K562 (cell line): ENCODE measurements around the gene ZCCHC9. TPM values are rescaled to one million over a fixed set of nuclear protein-coding genes. Genes with fewer than 3 reads are reported as not detected.

Experiments
- ATAC-seq: fragments of 200-7000 bp; cut with Tn5 transposase; 3 replicates; pipeline ENCODE4 v1.9.1; 2020; ENCODE audit warnings: moderate library complexity
- BruUV-seq: library from RNA; stranded (reverse); fragments of 400-500 nt; replicated peaks from 2 replicates; lab custom pipeline; 2021; lab: Mats Ljungman, UMichigan
- CTCF ChIA-PET: fragments of 300-600 bp; formaldehyde crosslinking; extraction: SDS; loops from one replicate; lab custom pipeline; 2021; ENCODE audit warnings: low intra/inter-chr PET ratio; lab: Yijun Ruan, JAX
- POLR2A ChIA-PET: fragments of 300-600, 350-650 bp; sonication (Branson Sonifier 250); formaldehyde crosslinking; extraction: SDS; loops from one replicate; lab custom pipeline; 2021; ENCODE audit warnings: antibody characterized with exemption, inconsistent platforms; lab: Yijun Ruan, JAX
- DNase-seq, 4 experiments: peaks; one replicate each; pipeline versions ENCODE4 v3.0.0 to v3.0.0-alpha.2; 2011 to 2018; ENCODE audit warnings: low spot score in 3 of 4, mixed read lengths in 3 of 4; ENCODE audit errors: extremely low read depth in 1 of 4
- FAIRE-seq: peaks from 2 replicates; lab custom pipeline; 2011; peaks lifted over from hg19 to GRCh38; lab: Jason Lieb, UNC
- H2AFZ ChIP-seq: 2 replicates; pipeline ENCODE4 v1.6.0; 2011; ENCODE audit warnings: low read depth, low read length, control low read depth, inconsistent platforms
- H3K27ac ChIP-seq: fragments of 200-600 bp; 3 replicates; pipeline ENCODE4 v1.8.0; 2011; ENCODE audit warnings: low read depth, mild to moderate bottlenecking, control low read depth, inconsistent platforms, low read length, moderate library complexity, mixed read lengths; ENCODE audit errors: extremely low read depth
- H3K27me3 ChIP-seq, 2 experiments: fragments of 300-600 bp in 1 of 2; 2 replicates in 1 of 2; 3 replicates in 1 of 2; pipeline versions ENCODE4 v1.6.0 to v1.8.0; 2011; ENCODE audit warnings: inconsistent platforms in 2 of 2, low read length in 2 of 2, mild to moderate bottlenecking in 1 of 2, mixed read lengths in 1 of 2, moderate library complexity in 1 of 2; ENCODE audit not compliant: control insufficient read depth in 2 of 2, insufficient read depth in 2 of 2
- H3K36me3 ChIP-seq: fragments of 300-600 bp; 3 replicates; pipeline ENCODE4 v1.8.0; 2011; ENCODE audit warnings: mild to moderate bottlenecking, low read length, inconsistent platforms; ENCODE audit not compliant: control insufficient read depth, insufficient read depth
- H3K4me1 ChIP-seq, 2 experiments: fragments of 200-600 bp in 1 of 2; replicated peaks in 1 of 2; 2 replicates in 1 of 2; 3 replicates in 1 of 2; pipeline versions ENCODE4 v1.5.1 to v1.8.0; 2011; ENCODE audit warnings: inconsistent platforms in 2 of 2, low read length in 2 of 2, mild to moderate bottlenecking in 1 of 2, mixed read lengths in 1 of 2, moderate library complexity in 1 of 2; ENCODE audit not compliant: control insufficient read depth in 2 of 2, insufficient read depth in 2 of 2
- H3K4me2 ChIP-seq: 2 replicates; pipeline ENCODE4 v1.6.1; 2011; ENCODE audit warnings: low read length, control low read depth, inconsistent platforms, mixed read lengths; ENCODE audit not compliant: insufficient read depth
- H3K4me3 ChIP-seq: fragments of 200-600 bp; sonication (generic), shearing (Covaris generic); 2 replicates; pipeline ENCODE4 v1.5.1; 2016; ENCODE audit warnings: control low read depth, inconsistent platforms
- H3K79me2 ChIP-seq: fragments of 200-600 bp; 3 replicates; pipeline ENCODE4 v1.8.0; 2011; ENCODE audit warnings: low read length, inconsistent platforms; ENCODE audit not compliant: control insufficient read depth, insufficient read depth
- H3K9ac ChIP-seq, 2 experiments: 2 replicates each; pipeline versions ENCODE4 v1.6.0 to v1.6.1; 2011; ENCODE audit warnings: low read depth in 2 of 2, low read length in 2 of 2, control low read depth in 1 of 2, inconsistent platforms in 1 of 2, mild to moderate bottlenecking in 1 of 2, mixed read lengths in 1 of 2; ENCODE audit not compliant: insufficient read depth in 1 of 2
- H3K9me1 ChIP-seq: one replicate; pipeline ENCODE4 v1.6.0; 2011; ENCODE audit warnings: inconsistent platforms, mild to moderate bottlenecking, low read length, moderate library complexity; ENCODE audit not compliant: control insufficient read depth, insufficient read depth
- H3K9me3 ChIP-seq: replicated peaks from 2 replicates; pipeline ENCODE4 v1.5.1; 2011; ENCODE audit warnings: low read depth, low read length, inconsistent platforms; ENCODE audit not compliant: control insufficient read depth, insufficient read depth
- H4K20me1 ChIP-seq: replicated peaks from 2 replicates; pipeline ENCODE4 v1.6.1; 2011; ENCODE audit warnings: low read length, inconsistent platforms, mixed read lengths; ENCODE audit not compliant: control insufficient read depth, insufficient read depth
- ARHGAP35 ChIP-seq: fragments of 450-650 bp; IDR thresholded peaks from 2 replicates; pipeline ENCODE4 v1.6.1; 2018; ENCODE audit not compliant: partially characterized antibody
- ATF1 ChIP-seq, 2 experiments: fragments of 450-650 bp in 1 of 2; IDR thresholded peaks; 2 replicates each; pipeline ENCODE4 v1.6.1; 2016; ENCODE audit warnings: missing compliant biosample characterization in 1 of 2, missing genetic modification characterization in 1 of 2
- BCL6 ChIP-seq: fragments of 250-450 bp; sonication (Bioruptor Pico); IDR thresholded peaks from 2 replicates; pipeline ENCODE4 v1.4.0; 2020
- CCNT2 ChIP-seq: IDR thresholded peaks from 2 replicates; pipeline ENCODE4 v1.6.1; 2011; ENCODE audit warnings: borderline replicate concordance, low read depth, mild to moderate bottlenecking, moderate library complexity, mixed read lengths, low read length; ENCODE audit not compliant: insufficient read length; ENCODE audit errors: extremely low read depth
- CREM ChIP-seq: IDR thresholded peaks from 2 replicates; pipeline ENCODE4 v1.6.1; 2014; ENCODE audit warnings: antibody characterized with exemption, low read depth
- GATAD2A ChIP-seq: fragments of 450-650 bp; IDR thresholded peaks from 2 replicates; pipeline ENCODE4 v1.6.1; 2017
- HMGN3 ChIP-seq: IDR thresholded peaks from 2 replicates; pipeline ENCODE4 v1.6.1; 2011; ENCODE audit warnings: borderline replicate concordance, low read depth, mild to moderate bottlenecking, mixed read lengths, low read length; ENCODE audit not compliant: insufficient read length; ENCODE audit errors: extremely low read depth
- MTA1 ChIP-seq: fragments of 450-650 bp; IDR thresholded peaks from 2 replicates; pipeline ENCODE4 v1.6.1; 2017; ENCODE audit warnings: borderline replicate concordance
- NR3C1 ChIP-seq: sonication (generic); formaldehyde crosslinking; IDR thresholded peaks from 2 replicates; pipeline ENCODE4 v1.8.1; 2022; ENCODE audit warnings: missing genetic modification reagents
- RBM17 ChIP-seq: fragments of 200-400 bp; formaldehyde crosslinking; IDR thresholded peaks from 2 replicates; pipeline ENCODE4 v1.6.1; 2017; ENCODE audit warnings: low read depth, mild to moderate bottlenecking, low read length, borderline replicate concordance
- TAF1 ChIP-seq: IDR thresholded peaks from 2 replicates; pipeline ENCODE4 v1.6.1; 2011; ENCODE audit warnings: mild to moderate bottlenecking, low read length, moderate library complexity; ENCODE audit not compliant: insufficient read depth, control insufficient read depth, severe bottlenecking; ENCODE audit errors: extremely low read depth
- ZBED1 ChIP-seq: IDR thresholded peaks from 2 replicates; pipeline ENCODE4 v1.6.1; 2014
- WGBS: fragments of 100-300 bp; shearing (Covaris generic); methylation state at CpG from one replicate; pipeline ENCODE4 v1.1.6; 2016; ENCODE audit warnings: low coverage, mixed read lengths; ENCODE audit not compliant: insufficient coverage; ENCODE audit errors: missing lambda C conversion rate; 5-methylcytosine and 5-hydroxymethylcytosine counted together
- in situ Hi-C: fragments of 300-500 bp; cut with MboI; formaldehyde crosslinking; loops from 4 replicates; pipeline ENCODE4 v1.15.0; 2018; ENCODE audit warnings: inconsistent platforms, mixed read lengths
- intact Hi-C: fragments of 100-400 bp; cut with micrococcal nuclease; formaldehyde crosslinking; loops from 2 replicates; pipeline ENCODE4 v1.14.2; 2022
- polyA plus RNA-seq, 8 experiments: library from polyadenylated mRNA; depleted of rRNA in 4 of 8; stranded (reverse) in 5 of 8; unstranded in 3 of 8; fragments of >200 nt; fragmentation: Nextera tagmentation in 2 of 8; fragmentation: Illumina TruSeq in 1 of 8; extraction: Ambion mirVana in 2 of 8; extraction: Trizol in 1 of 8; gene quantifications; 2 replicates each; pipeline versions ENCODE4 v1.2.1 to v1.2.3, GENCODE V29; 2011 to 2014; ENCODE audit warnings: inconsistent platforms in 1 of 8, missing spikeins in 1 of 8
- total RNA-seq, 7 experiments: library from RNA; depleted of rRNA in 6 of 7; stranded (reverse); fragments of >200 nt in 6 of 7; fragmentation: Illumina TruSeq in 2 of 7; extraction: Trizol in 2 of 7; gene quantifications; 2 replicates each; pipeline versions ENCODE4 v1.2.1 to v1.2.3, GENCODE V29; 2011 to 2021; ENCODE audit warnings: low replicate concordance in 1 of 7
- TF ChIP-seq, protein P1 (sequence below): sonication (generic); formaldehyde crosslinking; IDR thresholded peaks from 2 replicates; pipeline ENCODE4 v1.8.0; 2022; ENCODE audit warnings: missing genetic modification reagents, mild to moderate bottlenecking, moderate library complexity, borderline replicate concordance

The ZCCHC9 gene
- total and polyA plus RNA-seq, 9 of the 15 experiments (the other 6 are each of a cell fraction or from before 2014, with no cell fraction given), result 40.3 to 95.3 (median 59.9) TPM

GRCh38 chr5:81301271-81302015, at the start of gene ZCCHC9 (continued):
- no peak for TF ChIP-seq HMGN3
- TF ChIP-seq, protein P1, sequence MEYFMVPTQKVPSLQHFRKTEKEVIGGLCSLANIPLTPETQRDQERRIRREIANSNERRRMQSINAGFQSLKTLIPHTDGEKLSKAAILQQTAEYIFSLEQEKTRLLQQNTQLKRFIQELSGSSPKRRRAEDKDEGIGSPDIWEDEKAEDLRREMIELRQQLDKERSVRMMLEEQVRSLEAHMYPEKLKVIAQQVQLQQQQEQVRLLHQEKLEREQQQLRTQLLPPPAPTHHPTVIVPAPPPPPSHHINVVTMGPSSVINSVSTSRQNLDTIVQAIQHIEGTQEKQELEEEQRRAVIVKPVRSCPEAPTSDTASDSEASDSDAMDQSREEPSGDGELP (CRISPR knock-in tag), result peak; percentile 93
- no peak for TF ChIP-seq ARHGAP35
- peak; percentile 84 for TF ChIP-seq ZBED1
- peak; percentile 97 for TF ChIP-seq MTA1
- peak; percentile 81 for TF ChIP-seq ATF1 (CRISPR knock-in tag; IDR thresholded peaks at IDR 0.05)
- TF ChIP-seq ATF1 (tag; IDR thresholded peaks at IDR 0.05), result peak; percentile 98

- no peak overlapping the region for H2AFZ ChIP-seq
- no peaks in the 10 kb centered on the region for H4K20me1 ChIP-seq
- no peak for DNase-seq
- WGBS, result 72% methylated on average over 5 of the region's 5 CpGs
- no peaks in the 10 kb centered on the region for H3K9me1 ChIP-seq
- BruUV-seq, result no TSS peak
- POLR2A ChIA-PET, result no interaction called here
- no peak overlapping the region for H3K27ac ChIP-seq
- H3K9me3 ChIP-seq, result no peaks in the 10 kb centered on the region
- no peaks in the 10 kb centered on the region for H3K79me2 ChIP-seq
- H3K27me3 ChIP-seq, result no peaks in the 10 kb centered on the region
- no peaks in the 10 kb centered on the region for H3K36me3 ChIP-seq
- TF ChIP-seq CREM (no peak), NR3C1 (no peak), TAF1 (no peak), BCL6 (CRISPR knock-in tag) (no peak), CCNT2 (no peak), GATAD2A (no peak), RBM17 (no peak)
- in situ Hi-C loops, result no loop called here
- ATAC-seq, result no peak
- FAIRE-seq, result no peak
- no peak overlapping the region for H3K4me3 ChIP-seq
- peaks cover 0 to 4% of the 10 kb centered on the region in 2 experiments; a peak in 1 of 5 replicates for H3K4me1 ChIP-seq
- H3K4me2 ChIP-seq, result no peak overlapping the region
- intact Hi-C loops, result no loop called here
- H3K9ac ChIP-seq, result no peak overlapping the region
- CTCF ChIA-PET, result no interaction called here
These were observed 49.5 kb upstream of the ZCCHC9 start for GRCh38 chr5:81251922-81252321.
